OCI-LY1 (cell line): ENCODE data around the gene VIPR2.

ENCODE experiments used
- H2AFZ ChIP-seq: fragments of 200-600 bp; sonication (generic), shearing (Covaris generic); 2 replicates; pipeline ENCODE4 v1.6.0; 2014; ENCODE audit warnings: antibody characterized with exemption, mild to moderate bottlenecking, low read length
- H3F3A ChIP-seq: fragments of 200-600 bp; sonication (generic), shearing (Covaris generic); 2 replicates; pipeline ENCODE4 v1.6.0; 2014; ENCODE audit warnings: mild to moderate bottlenecking, antibody characterized with exemption, low read length, moderate library complexity; ENCODE audit not compliant: insufficient read depth
- H3K27ac ChIP-seq: fragments of 200-600 bp; sonication (generic); 2 replicates; pipeline ENCODE4 v1.5.1; 2014; ENCODE audit warnings: low read length, mixed run types, mild to moderate bottlenecking, low read depth; ENCODE audit not compliant: poor library complexity, severe bottlenecking
- H3K27me3 ChIP-seq: fragments of 200-600 bp; sonication (generic); 2 replicates; pipeline ENCODE4 v1.6.0; 2014; ENCODE audit warnings: antibody characterized with exemption, mild to moderate bottlenecking, low read length, moderate library complexity; ENCODE audit not compliant: insufficient read depth
- H3K36me3 ChIP-seq: fragments of 200-600 bp; sonication (generic); 2 replicates; pipeline ENCODE4 v1.6.1; 2014; ENCODE audit warnings: mild to moderate bottlenecking, antibody characterized with exemption, low read length, moderate library complexity, mixed read lengths; ENCODE audit not compliant: insufficient read depth
- H3K4me1 ChIP-seq: fragments of 200-600 bp; sonication (generic); 2 replicates; pipeline ENCODE4 v1.5.1; 2014; ENCODE audit warnings: mild to moderate bottlenecking, low read length, moderate library complexity; ENCODE audit not compliant: insufficient read depth, severe bottlenecking
- H3K4me2 ChIP-seq: fragments of 200-600 bp; sonication (generic), shearing (Covaris generic); 2 replicates; pipeline ENCODE4 v1.6.1; 2014; ENCODE audit warnings: low read length
- H3K4me3 ChIP-seq: fragments of 200-600 bp; sonication (generic); 2 replicates; pipeline ENCODE4 v1.5.1; 2014; ENCODE audit warnings: low read length, low read depth, mild to moderate bottlenecking, mixed read lengths; ENCODE audit not compliant: poor library complexity, severe bottlenecking
- H3K79me2 ChIP-seq: fragments of 200-600 bp; shearing (Covaris generic); 2 replicates; pipeline ENCODE4 v1.6.1; 2016; ENCODE audit warnings: mixed run types, low read length, mixed read lengths; ENCODE audit not compliant: insufficient read depth
- H3K9ac ChIP-seq: fragments of 200-600 bp; sonication (generic), shearing (Covaris generic); 2 replicates; pipeline ENCODE4 v1.6.1; 2014; ENCODE audit warnings: mild to moderate bottlenecking, low read length, mixed read lengths
- H3K9me2 ChIP-seq: fragments of 200-600 bp; sonication (generic), shearing (Covaris generic); 2 replicates; pipeline ENCODE4 v1.6.1; 2014; ENCODE audit warnings: low read depth, mild to moderate bottlenecking, low read length, mixed read lengths
- H3K9me3 ChIP-seq: fragments of 200-600 bp; shearing (Covaris generic); 2 replicates; pipeline ENCODE4 v1.6.1; 2014; ENCODE audit warnings: low read length, mixed read lengths
- H4K20me1 ChIP-seq: fragments of 200-600 bp; sonication (generic), shearing (Covaris generic); 2 replicates; pipeline ENCODE4 v1.6.0; 2016; ENCODE audit warnings: mild to moderate bottlenecking, low read length; ENCODE audit not compliant: insufficient read depth
- EZH2 ChIP-seq: fragments of 200-600 bp; sonication (generic), shearing (Covaris generic); IDR thresholded peaks from 2 replicates; pipeline ENCODE4 v1.8.0; 2017; ENCODE audit warnings: borderline replicate concordance, mixed run types, mild to moderate bottlenecking, antibody characterized with exemption, low read length, moderate library complexity, mixed read lengths
- TF ChIP-seq, protein P1 (sequence below): fragments of 200-600 bp; sonication (generic), shearing (Covaris generic); IDR thresholded peaks from 2 replicates; pipeline ENCODE4 v1.5.1; 2017; ENCODE audit warnings: mild to moderate bottlenecking, antibody characterized with exemption, low read length, moderate library complexity, mixed read lengths

The VIPR2 gene

DNA sequence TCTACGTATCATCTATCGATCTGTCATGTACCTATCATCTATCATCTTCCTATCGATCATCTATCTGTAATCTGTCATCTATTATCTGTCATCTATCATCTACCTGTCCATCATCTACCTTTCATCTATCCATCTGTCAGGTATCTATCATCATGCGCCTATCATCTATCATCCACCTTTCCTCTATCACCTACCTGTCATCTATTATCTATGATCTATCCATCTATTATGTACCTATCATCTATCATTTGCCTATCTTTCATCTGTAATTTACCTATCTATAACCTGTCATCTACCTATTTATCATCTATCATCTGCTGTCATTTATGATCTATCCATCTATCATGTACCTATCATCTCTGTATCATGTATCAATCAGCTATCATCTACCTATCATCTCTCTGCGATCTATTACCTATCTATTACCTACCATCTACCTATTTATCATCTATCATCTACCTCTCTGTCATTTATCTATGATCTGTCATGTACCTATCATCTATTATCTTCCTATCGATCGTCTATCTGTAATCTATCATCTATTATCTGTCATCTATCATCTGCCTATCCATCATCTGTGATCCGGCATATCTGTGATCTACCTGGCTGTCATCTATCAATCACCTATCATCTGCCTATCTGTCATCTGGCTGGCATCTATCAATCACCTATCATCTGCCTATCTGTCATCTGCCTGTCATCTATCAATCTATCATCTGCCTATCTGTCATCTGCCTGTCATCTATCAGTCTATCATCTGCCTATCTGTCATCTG, 1.6 kb upstream of the VIPR2 start:
- Histone ChIP-seq H3K9me2 (no peaks in the 10 kb centered on the region), H4K20me1 (no peaks in the 10 kb centered on the region), H3K9ac (no peak overlapping the region), H3K79me2 (no peaks in the 10 kb centered on the region), H3K4me3 (no peak overlapping the region), H3K4me2 (no peak overlapping the region), H3K9me3 (0 out of 2 replicates have a peak, but pooled peaks cover 3% of the 10 kb centered on the region), H3K27me3 (no peaks in the 10 kb centered on the region), H3K27ac (no peak overlapping the region), H2AFZ (no peak overlapping the region), H3K4me1 (no peaks in the 10 kb centered on the region), H3K36me3 (no peaks in the 10 kb centered on the region), H3F3A (no peaks in the 10 kb centered on the region)
- TF ChIP-seq, protein P1, sequence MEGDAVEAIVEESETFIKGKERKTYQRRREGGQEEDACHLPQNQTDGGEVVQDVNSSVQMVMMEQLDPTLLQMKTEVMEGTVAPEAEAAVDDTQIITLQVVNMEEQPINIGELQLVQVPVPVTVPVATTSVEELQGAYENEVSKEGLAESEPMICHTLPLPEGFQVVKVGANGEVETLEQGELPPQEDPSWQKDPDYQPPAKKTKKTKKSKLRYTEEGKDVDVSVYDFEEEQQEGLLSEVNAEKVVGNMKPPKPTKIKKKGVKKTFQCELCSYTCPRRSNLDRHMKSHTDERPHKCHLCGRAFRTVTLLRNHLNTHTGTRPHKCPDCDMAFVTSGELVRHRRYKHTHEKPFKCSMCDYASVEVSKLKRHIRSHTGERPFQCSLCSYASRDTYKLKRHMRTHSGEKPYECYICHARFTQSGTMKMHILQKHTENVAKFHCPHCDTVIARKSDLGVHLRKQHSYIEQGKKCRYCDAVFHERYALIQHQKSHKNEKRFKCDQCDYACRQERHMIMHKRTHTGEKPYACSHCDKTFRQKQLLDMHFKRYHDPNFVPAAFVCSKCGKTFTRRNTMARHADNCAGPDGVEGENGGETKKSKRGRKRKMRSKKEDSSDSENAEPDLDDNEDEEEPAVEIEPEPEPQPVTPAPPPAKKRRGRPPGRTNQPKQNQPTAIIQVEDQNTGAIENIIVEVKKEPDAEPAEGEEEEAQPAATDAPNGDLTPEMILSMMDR, result no peak
- no peak for TF ChIP-seq EZH2

DNA sequence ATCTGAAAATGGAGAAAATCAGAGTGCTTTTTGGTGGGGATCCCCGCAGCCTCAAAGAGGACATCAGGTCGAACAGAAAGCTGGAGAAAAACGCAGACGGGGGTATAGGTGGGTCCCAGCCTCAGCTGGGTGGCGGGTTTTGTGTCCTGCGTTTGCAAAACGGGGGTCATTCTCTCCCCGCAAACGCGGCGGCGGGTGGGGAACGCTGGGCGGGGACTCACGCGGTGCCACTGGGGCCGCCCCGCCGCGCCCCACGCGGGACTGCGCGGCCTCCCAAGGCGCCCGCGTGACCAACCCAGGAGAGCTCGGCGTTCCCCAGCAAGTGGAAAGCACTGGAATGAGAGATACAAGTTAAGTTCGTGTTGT, 806 bp upstream of the VIPR2 start:
- no peaks in the 10 kb centered on the region for H3F3A ChIP-seq
- H3K4me1 ChIP-seq, result no peaks in the 10 kb centered on the region
- H3K27me3 ChIP-seq, result no peaks in the 10 kb centered on the region
- TF ChIP-seq, protein P1, result no peak
- TF ChIP-seq EZH2, result no peak
- H2AFZ ChIP-seq, result no peak overlapping the region
- H3K4me3 ChIP-seq, result no peak overlapping the region
- H3K79me2 ChIP-seq, result no peaks in the 10 kb centered on the region
- H3K9ac ChIP-seq, result no peak overlapping the region
- no peak overlapping the region for H3K4me2 ChIP-seq
- H3K27ac ChIP-seq, result no peak overlapping the region
- H3K36me3 ChIP-seq, result no peaks in the 10 kb centered on the region
- no peaks in the 10 kb centered on the region for H3K9me2 ChIP-seq
- H4K20me1 ChIP-seq, result no peaks in the 10 kb centered on the region
- H3K9me3 ChIP-seq, result 0 out of 2 replicates have a peak, but pooled peaks cover 3% of the 10 kb centered on the region

DNA sequence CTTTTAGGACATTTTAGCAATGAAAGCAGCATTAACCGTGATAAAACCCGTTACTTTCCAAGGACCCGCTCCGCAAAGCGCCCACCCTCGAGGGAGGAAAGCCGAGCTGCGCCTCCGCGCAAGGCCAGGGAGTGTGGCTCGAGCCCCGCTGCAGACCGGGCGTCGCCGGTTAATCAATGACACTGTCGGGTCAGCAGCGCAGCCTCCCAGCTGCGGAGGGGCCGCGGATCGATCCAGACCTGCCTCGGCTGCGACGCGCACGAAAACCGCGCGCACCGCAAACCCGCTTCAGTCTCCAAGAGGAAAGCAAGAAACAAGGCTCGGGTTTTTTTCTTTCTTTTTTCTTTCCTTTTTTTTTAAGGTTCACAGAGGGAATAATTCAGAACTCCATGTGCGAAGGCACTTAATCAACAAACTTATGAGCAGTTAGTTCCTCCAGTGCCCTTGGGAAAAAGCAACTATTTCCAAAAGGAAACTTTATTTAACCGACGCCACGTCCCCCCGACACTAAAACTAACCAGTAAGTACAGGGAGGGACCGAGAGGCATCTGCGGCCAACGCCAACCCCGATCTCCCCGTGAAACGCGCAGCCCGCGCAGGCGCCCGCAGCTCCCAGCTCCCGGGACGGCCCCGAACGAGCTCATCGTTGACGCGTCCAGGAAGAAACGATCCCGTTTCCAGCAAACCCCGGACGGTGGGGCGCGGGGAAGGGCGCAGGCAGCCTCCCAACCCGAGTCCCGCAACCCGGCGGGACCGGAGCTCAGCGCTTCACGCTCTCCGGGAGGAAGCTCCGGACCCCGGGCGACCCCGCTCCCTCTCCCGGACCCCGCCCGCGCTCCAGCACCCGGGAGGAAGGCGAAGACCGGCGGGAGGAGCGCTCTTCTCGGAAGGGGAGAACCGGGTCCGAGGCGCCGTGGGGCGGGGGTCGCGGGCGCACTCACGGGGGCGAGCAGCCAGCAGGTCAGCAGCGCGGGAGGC, 598 bp downstream of the VIPR2 start:
- Histone ChIP-seq H3K4me2 (no peak overlapping the region), H2AFZ (no peak overlapping the region), H3K9me3 (0 out of 2 replicates have a peak, but pooled peaks cover 3% of the 10 kb centered on the region), H3K9ac (no peak overlapping the region), H3K79me2 (no peaks in the 10 kb centered on the region), H3K27ac (no peak overlapping the region), H3K27me3 (no peaks in the 10 kb centered on the region), H3K9me2 (no peaks in the 10 kb centered on the region), H3F3A (no peaks in the 10 kb centered on the region), H3K4me3 (no peak overlapping the region), H4K20me1 (no peaks in the 10 kb centered on the region), H3K36me3 (no peaks in the 10 kb centered on the region), H3K4me1 (no peaks in the 10 kb centered on the region)
- TF ChIP-seq EZH2, result no peak
- TF ChIP-seq, protein P1, result no peak
